Thyroid gland (tissue), 4 donors: ENCODE results near the gene SP100.

Source experiments
- CTCF ChIP-seq, 6 experiments: fragments of 200-600 bp in 3 of 6; fragments of 450-650 bp in 3 of 6; sonication (generic) in 3 of 6; IDR thresholded peaks; one replicate each; pipeline ENCODE4 v1.5.1; 2016 to 2019; ENCODE audit warnings: antibody characterized with exemption in 6 of 6, mild to moderate bottlenecking in 2 of 6, inconsistent platforms in 1 of 6, moderate library complexity in 1 of 6
- POLR2A ChIP-seq, 2 donors: fragments of 450-650 bp; IDR thresholded peaks; one replicate each; pipeline ENCODE4 v1.6.1; 2017; ENCODE audit warnings: antibody characterized with exemption in 2 of 2, mild to moderate bottlenecking in 2 of 2, moderate library complexity in 1 of 2

GRCh38 chr2:230429513-230429912 lies 13.5 kb downstream of the SP100 start:
- TF ChIP-seq CTCF (IDR thresholded peaks at IDR 0.05) (no peak), POLR2A (IDR thresholded peaks at IDR 0.05) (no peak)
